Lower lobe of right lung (tissue), 2 donors: ENCODE data around the gene NUP214. TPM values are rescaled to one million over a fixed set of nuclear protein-coding genes. Genes with fewer than 3 reads are reported as not detected.

Source experiments
- ATAC-seq, 2 donors: fragments of 200-7000 bp; cut with Tn5 transposase; one replicate each; pipeline ENCODE4 v1.9.1; 2020 to 2022; ENCODE audit warnings: mild to moderate bottlenecking in 2 of 2, moderate library complexity in 2 of 2
- DNase-seq: peaks from one replicate; pipeline ENCODE4 v3.0.0-alpha.2; 2020
- H3K27ac ChIP-seq: fragments of 200-600 bp; one replicate; pipeline ENCODE4 v1.8.0; 2022
- H3K27me3 ChIP-seq: fragments of 200-600 bp; one replicate; pipeline ENCODE4 v1.8.0; 2022; ENCODE audit warnings: low read depth
- H3K36me3 ChIP-seq: fragments of 200-600 bp; one replicate; pipeline ENCODE4 v1.8.0; 2022; ENCODE audit warnings: mild to moderate bottlenecking
- H3K4me1 ChIP-seq: fragments of 200-600 bp; one replicate; pipeline ENCODE4 v1.8.0; 2022
- H3K4me3 ChIP-seq: fragments of 200-600 bp; one replicate; pipeline ENCODE4 v1.8.0; 2022; ENCODE audit warnings: mild to moderate bottlenecking
- H3K9me3 ChIP-seq: fragments of 200-600 bp; one replicate; pipeline ENCODE4 v1.8.0; 2022
- CTCF ChIP-seq: fragments of 200-600 bp; IDR thresholded peaks from one replicate; pipeline ENCODE4 v1.8.0; 2022; ENCODE audit warnings: antibody characterized with exemption, mild to moderate bottlenecking
- intact Hi-C: fragments of 100-400 bp; cut with DNase I; formaldehyde crosslinking; loops from one replicate; pipeline ENCODE4 v1.11.0; 2022
- total RNA-seq: library from RNA; stranded (reverse); fragmentation: NEBNext Ultra II Directional; extraction: Animal tissue kit (Norgen Biotek cat#: 25700); gene quantifications from one replicate; pipeline ENCODE4 v1.2.1, GENCODE V29; 2021
- donor health status: DM: no; HTN: yes; CAD: no; lungs with severe emphysema.

NUP214 gene
- total RNA-seq, 1 donor from 2014 or later, result 61.4 TPM

- TF ChIP-seq CTCF, result no peak
- Histone ChIP-seq H3K9me3 (peaks cover under 1% of the 10 kb centered on the region), H3K4me3 (no peak overlapping the region), H3K27ac (no peak overlapping the region), H3K36me3 (peaks cover 52% of the 10 kb centered on the region), H3K4me1 (no peaks in the 10 kb centered on the region), H3K27me3 (no peaks in the 10 kb centered on the region)
- intact Hi-C loops, result no loop called here
- no peak for ATAC-seq
- DNase-seq, result no peak
Observed at GRCh38 chr9:131217331-131218031, 92.1 kb downstream of the NUP214 start.

- no peak for TF ChIP-seq CTCF
- Histone ChIP-seq H3K4me3 (no peak overlapping the region), H3K27me3 (no peaks in the 10 kb centered on the region), H3K9me3 (no peaks in the 10 kb centered on the region), H3K4me1 (no peaks in the 10 kb centered on the region), H3K27ac (no peak overlapping the region), H3K36me3 (peaks cover 57% of the 10 kb centered on the region)
- ATAC-seq, result no peak
- no peak for DNase-seq
- intact Hi-C loops, result no loop called here
Observed at GRCh38 chr9:131218370-131218769, 93.0 kb downstream of the NUP214 start.

- Histone ChIP-seq H3K27ac (no peak overlapping the region), H3K36me3 (peaks cover 55% of the 10 kb centered on the region), H3K4me3 (no peak overlapping the region), H3K27me3 (no peaks in the 10 kb centered on the region), H3K4me1 (no peaks in the 10 kb centered on the region), H3K9me3 (no peaks in the 10 kb centered on the region)
- DNase-seq (no peak), ATAC-seq (no peak)
- intact Hi-C loops, result no loop called here
- TF ChIP-seq CTCF, result no peak
Observed at GRCh38 chr9:131220485-131220884, 95.1 kb downstream of the NUP214 start.

GRCh38 chr9:131222460-131222859 lies 97.1 kb downstream of the NUP214 start:
- intact Hi-C loops, result no loop called here
- Histone ChIP-seq H3K4me1 (peaks cover 17% of the 10 kb centered on the region), H3K27me3 (no peaks in the 10 kb centered on the region), H3K27ac (no peak overlapping the region), H3K36me3 (peaks cover 40% of the 10 kb centered on the region), H3K4me3 (no peak overlapping the region), H3K9me3 (no peaks in the 10 kb centered on the region)
- ATAC-seq, result no peak
- DNase-seq, result no peak
- TF ChIP-seq CTCF, result no peak

- H3K36me3 ChIP-seq, result peaks cover 45% of the 10 kb centered on the region
- H3K27me3 ChIP-seq, result no peaks in the 10 kb centered on the region
- no peak for TF ChIP-seq CTCF
- H3K27ac ChIP-seq, result no peak overlapping the region
- DNase-seq, result no peak
- ATAC-seq, result no peak
- intact Hi-C loops, result no loop called here
- H3K4me3 ChIP-seq, result no peak overlapping the region
- peaks cover 19% of the 10 kb centered on the region for H3K4me1 ChIP-seq
- H3K9me3 ChIP-seq, result no peaks in the 10 kb centered on the region
Observed at GRCh38 chr9:131226226-131226625, 100.8 kb downstream of the NUP214 start.
